ENCODE data around the gene CHD8. TPM values are rescaled to one million over a fixed set of nuclear protein-coding genes. Genes with fewer than 3 reads are reported as not detected.

Gene CHD8
- total and polyA plus RNA-seq, 2 of the 4 experiments (the other 2 are of a cell fraction): 32.1 to 55.0 TPM

GRCh38 chr14:21505012-21505553 lies 49.2 kb upstream of the CHD8 start:
- Histone ChIP-seq H3K4me3 (ENCODE audit: insufficient read depth, low read depth, low read length) (no peak overlapping the region), H3K4me2 (ENCODE audit: low read depth, low read length) (no peak overlapping the region), H3K56ac (ENCODE audit: extremely low read depth, insufficient read depth, low read length) (no peak overlapping the region), H2BK5ac (ENCODE audit: low read depth, low read length, poor library complexity, severe bottlenecking) (no peak overlapping the region), H3K27me3 (ENCODE audit: control insufficient read depth, insufficient read depth, low read length) (no peaks in the 10 kb centered on the region), H4K5ac (ENCODE audit: low read depth, low read length) (no peak overlapping the region), H4K91ac (ENCODE audit: insufficient read depth, low read depth, low read length) (no peak overlapping the region), H3K9me3 (ENCODE audit: control insufficient read depth, insufficient read depth, low read length) (no peaks in the 10 kb centered on the region), H3K23ac (ENCODE audit: low read depth, low read length) (no peak overlapping the region), H4K20me1 (ENCODE audit: insufficient read depth, low read length) (no peaks in the 10 kb centered on the region), H3K9ac (ENCODE audit: low read depth, low read length) (no peak overlapping the region), H3K36me3 (ENCODE audit: control insufficient read depth, insufficient read depth, low read length) (peaks cover 27% of the 10 kb centered on the region), H2AK9ac (replicated peaks; ENCODE audit: low read depth, low read length, poor library complexity) (no peak overlapping the region), H3K14ac (replicated peaks; ENCODE audit: low read depth, low read length) (no peak overlapping the region), H2AFZ (replicated peaks; ENCODE audit: low read length, poor library complexity) (no peak overlapping the region), H2BK20ac (ENCODE audit: low read depth, low read length) (no peak overlapping the region), H3K9me1 (ENCODE audit: insufficient read depth, low read length) (peaks cover 7% of the 10 kb centered on the region), H3K79me1 (ENCODE audit: low read depth in 1 of 2, low read length in 2 of 2) (peaks cover 16 to 45% of the 10 kb centered on the region in 2 experiments), H2BK120ac (ENCODE audit: low read depth, low read length) (no peak overlapping the region), H2BK15ac (ENCODE audit: low read depth, low read length) (no peak overlapping the region), H3K4ac (ENCODE audit: low read depth, low read length) (no peak overlapping the region), H3K18ac (ENCODE audit: low read depth, low read length) (no peak overlapping the region), H3K4me1 (ENCODE audit: control insufficient read depth, insufficient read depth, low read length) (no peaks in the 10 kb centered on the region), H4K8ac (ENCODE audit: low read depth in 2 of 2, low read length in 2 of 2) (no peak overlapping the region), H2AK5ac (ENCODE audit: low read depth, low read length) (no peak overlapping the region), H3K27ac (ENCODE audit: insufficient read depth, low read length) (no peak overlapping the region)
- DNase-seq: no peak
- dilution Hi-C loops (cut with HindIII; ENCODE audit: low sequenced_read_pairs, unreplicated experiment): no loop called here
- POLR2A ChIA-PET (ENCODE audit: unreplicated experiment): no interaction called here
- CTCF ChIA-PET: no interaction called here
- in situ Hi-C loops (cut with MboI; ENCODE audit: low sequenced_read_pairs): no loop called here
- intact Hi-C loops (cut with micrococcal nuclease): no loop called here
- no peak for ATAC-seq (ENCODE audit: low read depth)
- TF ChIP-seq RCOR1 (IDR thresholded peaks at IDR 0.05; ENCODE audit: insufficient replicate concordance, low read length) (no peak), SMC3 (IDR thresholded peaks at IDR 0.05; ENCODE audit: low read depth, low read length) (no peak), MXI1 (IDR thresholded peaks at IDR 0.05; ENCODE audit: borderline replicate concordance, low read depth, low read length) (no peak)
- BruUV-seq (replicated peaks): no TSS peak

Measured in IMR-90 (cell line).